Activated naive CD4-positive, alpha-beta T cell treated with anti-CD3 and anti-CD28 coated beads, Interleukin-2, amount 10 ng/mL, durations not matched to agents 7 days and 5 days (primary cell): ENCODE measurements around the gene PLEKHG7.

Experiments used
- CTCF ChIA-PET: fragments of 350-600 bp; sonication (Branson Sonifier 250); formaldehyde crosslinking; loops from one replicate; lab custom pipeline; 2021; ENCODE audit warnings: antibody characterized with exemption; lab: Charles Lee
- DNase-seq: peaks from one replicate; pipeline ENCODE4 v3.0.0-alpha.2; 2020
- H3K27ac Mint-ChIP-seq: one replicate; pipeline ENCODE4 v1.8.0; 2021; ENCODE audit warnings: mild to moderate bottlenecking, moderate library complexity, mixed read lengths
- H3K27me3 Mint-ChIP-seq: one replicate; pipeline ENCODE4 v1.8.0; 2021; ENCODE audit warnings: mild to moderate bottlenecking, mixed read lengths
- H3K36me3 Mint-ChIP-seq: one replicate; pipeline ENCODE4 v1.8.0; 2021; ENCODE audit warnings: mixed read lengths
- H3K4me1 Mint-ChIP-seq: one replicate; pipeline ENCODE4 v1.8.0; 2021; ENCODE audit warnings: mixed read lengths
- H3K4me3 Mint-ChIP-seq: one replicate; pipeline ENCODE4 v1.8.0; 2021; ENCODE audit warnings: mild to moderate bottlenecking, moderate library complexity, mixed read lengths
- H3K9me3 Mint-ChIP-seq: one replicate; pipeline ENCODE4 v1.8.0; 2021; ENCODE audit warnings: mixed read lengths

Gene PLEKHG7

DNA sequence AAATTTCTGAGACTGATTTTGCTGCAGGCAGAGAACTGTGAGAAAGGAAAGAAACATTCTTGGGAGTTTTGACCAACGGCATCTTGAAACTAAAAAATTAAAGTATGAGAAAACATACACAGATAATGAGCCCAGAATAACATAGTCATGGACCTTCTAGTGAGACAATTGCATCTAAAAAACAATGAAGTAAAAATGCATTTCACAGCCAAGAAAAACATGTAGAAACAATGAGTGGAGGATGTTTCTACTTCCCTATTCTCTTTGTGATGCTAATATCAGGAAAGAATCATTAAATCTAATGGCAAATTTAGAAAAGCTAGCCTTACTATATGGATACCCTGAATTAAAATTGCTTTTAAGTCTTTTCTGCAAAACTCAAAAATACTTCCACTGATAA, 12.2 kb upstream of the PLEKHG7 start:
- CTCF ChIA-PET, result no interaction called here
- Mint-ChIP-seq H3K27ac (no peak overlapping the region), H3K4me3 (no peak overlapping the region), H3K4me1 (no peaks in the 10 kb centered on the region), H3K9me3 (no peaks in the 10 kb centered on the region), H3K27me3 (no peaks in the 10 kb centered on the region), H3K36me3 (no peaks in the 10 kb centered on the region)
- no peak for DNase-seq

DNA sequence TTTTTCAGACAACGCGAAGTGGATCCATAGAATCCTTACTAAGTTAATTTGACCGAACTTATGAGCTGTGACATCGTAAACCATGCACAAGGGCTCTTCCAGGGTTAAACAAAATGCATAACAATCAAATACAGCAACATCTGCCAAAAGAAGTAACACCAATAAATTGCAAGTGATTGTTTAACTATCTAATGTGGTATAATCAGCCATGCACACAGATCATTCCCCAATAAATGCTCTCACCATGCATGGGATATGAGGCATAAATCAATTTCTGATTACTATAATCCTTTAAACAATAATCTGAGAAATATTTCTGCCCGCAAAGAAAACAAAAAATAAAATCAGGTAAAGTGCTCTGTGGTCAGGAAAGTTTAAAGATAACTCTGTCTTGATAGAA, 7.7 kb upstream of the PLEKHG7 start:
- Mint-ChIP-seq H3K36me3 (no peaks in the 10 kb centered on the region), H3K27ac (no peak overlapping the region), H3K9me3 (peaks cover 11% of the 10 kb centered on the region), H3K27me3 (no peaks in the 10 kb centered on the region), H3K4me1 (no peaks in the 10 kb centered on the region), H3K4me3 (no peak overlapping the region)
- CTCF ChIA-PET, result no interaction called here
- no peak for DNase-seq

DNA sequence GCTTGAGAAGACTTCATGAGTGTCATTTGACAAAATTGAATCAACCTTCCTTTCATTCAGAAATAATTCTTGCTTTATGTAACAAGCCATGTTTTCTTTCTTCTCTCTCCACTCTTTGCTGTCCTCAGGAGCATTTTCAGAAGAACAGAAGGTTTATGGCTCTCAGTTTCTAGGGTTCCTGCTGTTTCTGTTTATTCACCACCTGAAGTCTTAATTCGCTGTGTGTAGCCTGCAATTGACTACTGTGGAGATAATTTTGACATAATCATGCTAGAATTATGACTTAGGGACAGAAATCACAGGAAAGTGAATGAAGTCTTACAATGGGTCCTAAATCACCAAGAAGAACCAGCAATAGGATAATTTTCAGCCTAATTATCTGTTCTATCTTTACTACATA, 7.2 kb upstream of the PLEKHG7 start:
- DNase-seq, result no peak
- Mint-ChIP-seq H3K9me3 (peaks cover 11% of the 10 kb centered on the region), H3K27ac (no peak overlapping the region), H3K36me3 (no peaks in the 10 kb centered on the region), H3K4me1 (no peaks in the 10 kb centered on the region), H3K27me3 (no peaks in the 10 kb centered on the region), H3K4me3 (no peak overlapping the region)
- CTCF ChIA-PET, result no interaction called here

DNA sequence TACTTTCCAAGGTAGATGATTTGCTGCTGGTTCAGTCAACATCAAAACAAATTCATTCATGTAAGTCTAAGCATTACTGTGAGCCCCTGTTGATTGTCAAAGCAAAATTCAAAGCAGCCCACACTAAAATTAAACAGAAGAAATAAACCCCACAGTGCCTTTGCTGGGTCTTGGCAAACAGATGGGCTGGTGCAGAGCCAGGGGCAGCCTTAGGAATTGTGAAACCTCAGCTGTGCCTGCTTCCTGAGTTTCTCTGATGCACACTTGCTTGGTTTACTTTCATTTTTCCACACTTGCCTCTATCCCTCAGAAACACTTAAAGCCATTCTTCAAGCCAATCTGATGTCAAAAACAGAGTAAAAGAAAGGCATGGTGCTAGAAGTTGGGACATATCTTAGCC, 6.6 kb upstream of the PLEKHG7 start:
- no peaks in the 10 kb centered on the region for H3K4me1 Mint-ChIP-seq
- peaks cover 11% of the 10 kb centered on the region for H3K9me3 Mint-ChIP-seq
- no peak overlapping the region for H3K27ac Mint-ChIP-seq
- CTCF ChIA-PET, result no interaction called here
- H3K36me3 Mint-ChIP-seq, result no peaks in the 10 kb centered on the region
- no peak overlapping the region for H3K4me3 Mint-ChIP-seq
- no peaks in the 10 kb centered on the region for H3K27me3 Mint-ChIP-seq
- no peak for DNase-seq

DNA sequence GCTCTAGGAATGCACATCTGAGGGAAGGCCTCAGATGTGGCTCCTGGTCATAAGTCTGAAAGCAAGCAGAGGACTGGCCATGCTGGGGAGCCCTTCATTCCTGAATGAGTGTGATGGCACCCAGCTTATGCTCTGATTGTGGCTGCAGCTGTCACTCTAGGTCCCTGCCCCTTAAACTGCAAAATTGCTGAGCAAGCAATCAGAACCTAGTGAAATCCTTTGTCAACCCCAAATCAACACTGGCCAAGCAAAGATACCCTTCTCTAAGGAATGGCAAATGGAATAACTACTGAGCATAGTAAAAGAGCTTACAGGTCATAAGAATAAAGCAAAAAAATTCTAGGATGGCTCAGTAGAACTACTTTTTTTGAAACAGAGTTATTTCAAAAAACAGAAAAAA, 4.3 kb upstream of the PLEKHG7 start:
- no peak overlapping the region for H3K27ac Mint-ChIP-seq
- CTCF ChIA-PET, result no interaction called here

DNA sequence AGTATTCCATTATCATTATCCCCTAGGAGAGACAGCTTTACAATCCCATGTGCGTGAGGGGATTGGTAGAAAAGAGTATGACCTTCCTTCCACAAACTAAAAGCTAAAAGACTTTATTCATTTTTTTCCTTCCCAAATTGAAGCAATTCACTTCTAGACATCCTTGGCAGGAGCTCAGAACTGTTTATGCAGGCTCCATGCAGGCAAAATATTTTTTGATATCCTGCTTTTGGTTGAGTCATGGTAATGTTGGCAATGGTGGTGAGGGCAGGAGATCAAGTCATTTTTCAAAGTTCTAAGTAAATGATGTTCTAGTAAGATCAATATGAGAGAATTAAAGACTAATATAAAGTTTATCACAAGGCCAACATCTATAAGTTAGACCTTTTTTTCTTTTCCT, 1.3 kb upstream of the PLEKHG7 start:
- Mint-ChIP-seq H3K36me3 (no peaks in the 10 kb centered on the region), H3K4me3 (no peak overlapping the region), H3K9me3 (peaks cover 11% of the 10 kb centered on the region), H3K27me3 (no peaks in the 10 kb centered on the region), H3K4me1 (peaks cover 2% of the 10 kb centered on the region), H3K27ac (no peak overlapping the region)
- no peak for DNase-seq
- CTCF ChIA-PET, result no interaction called here

More for the DNA sequence above, 4.3 kb upstream of the PLEKHG7 start:
- no peaks in the 10 kb centered on the region for H3K36me3 Mint-ChIP-seq
- no peak for DNase-seq
- H3K4me1 Mint-ChIP-seq, result peaks cover 2% of the 10 kb centered on the region
- no peak overlapping the region for H3K4me3 Mint-ChIP-seq
- no peaks in the 10 kb centered on the region for H3K27me3 Mint-ChIP-seq
- H3K9me3 Mint-ChIP-seq, result peaks cover 11% of the 10 kb centered on the region

DNA sequence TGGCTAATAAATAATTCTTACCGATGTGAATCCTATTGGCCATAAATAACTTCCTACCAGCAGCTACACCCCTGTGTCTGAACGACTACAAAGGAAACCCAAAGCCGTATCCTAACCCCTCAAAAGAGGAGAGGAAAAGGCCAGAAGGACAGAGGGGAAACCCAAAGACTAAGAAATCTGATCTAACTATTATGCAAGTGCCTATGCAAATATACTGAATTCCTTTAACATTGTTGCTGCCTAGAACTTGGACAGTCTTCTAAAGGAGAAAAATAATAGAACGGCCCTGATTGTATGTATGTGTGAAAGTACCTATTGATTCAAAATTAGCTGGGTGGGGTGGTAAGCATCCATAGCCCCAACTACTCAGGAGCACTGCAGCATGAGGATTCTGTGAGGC, 997 bp downstream of the PLEKHG7 start:
- H3K36me3 Mint-ChIP-seq, result no peaks in the 10 kb centered on the region
- peaks cover 3% of the 10 kb centered on the region for H3K27me3 Mint-ChIP-seq
- peaks cover 2% of the 10 kb centered on the region for H3K9me3 Mint-ChIP-seq
- peaks cover 2% of the 10 kb centered on the region for H3K4me1 Mint-ChIP-seq
- H3K4me3 Mint-ChIP-seq, result no peak overlapping the region
- H3K27ac Mint-ChIP-seq, result no peak overlapping the region
- no peak for DNase-seq
- CTCF ChIA-PET, result no interaction called here

DNA sequence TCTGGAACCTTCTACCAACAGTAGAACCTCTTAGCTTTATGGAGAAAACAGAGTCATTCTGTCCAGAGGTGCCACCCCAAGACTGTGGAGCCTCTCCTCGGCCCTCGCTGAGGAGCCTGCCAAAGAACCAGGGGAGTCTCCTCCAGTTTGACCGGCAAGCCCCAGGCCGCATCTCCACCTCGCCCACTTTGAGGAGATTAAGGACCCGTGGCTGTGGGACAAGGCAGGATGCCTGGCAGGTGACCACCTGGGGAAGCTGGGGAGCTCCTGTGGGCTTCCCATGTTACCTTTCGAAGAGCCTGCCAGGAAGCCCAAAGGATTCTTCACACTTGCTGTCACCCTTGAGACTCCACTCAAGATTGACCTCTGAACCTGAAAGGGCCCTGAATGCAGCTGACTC, 3.8 kb downstream of the PLEKHG7 start:
- CTCF ChIA-PET, result no interaction called here
- Mint-ChIP-seq H3K4me3 (no peak overlapping the region), H3K36me3 (no peaks in the 10 kb centered on the region), H3K4me1 (peaks cover 2% of the 10 kb centered on the region), H3K27me3 (peaks cover 3% of the 10 kb centered on the region), H3K9me3 (no peaks in the 10 kb centered on the region), H3K27ac (no peak overlapping the region)
- no peak for DNase-seq

DNA sequence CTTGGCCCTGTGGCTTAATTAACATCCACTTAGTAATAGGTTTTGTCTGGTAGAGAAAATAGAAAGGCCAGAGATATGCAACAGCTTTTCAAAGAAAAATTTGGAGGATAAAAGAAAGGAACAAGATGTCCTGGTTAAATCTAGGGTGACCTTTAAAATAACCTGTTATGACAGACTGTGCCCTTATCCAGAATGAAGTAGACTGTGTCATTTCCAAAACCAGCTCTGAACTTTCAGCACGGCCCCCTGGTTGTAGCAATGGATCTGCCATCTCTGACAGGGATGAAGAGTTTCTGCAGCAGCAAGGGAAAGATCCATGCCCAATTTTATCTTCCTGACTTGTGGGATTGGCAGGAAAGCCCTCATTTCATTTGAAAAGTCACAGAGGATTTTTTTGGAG, 5.1 kb downstream of the PLEKHG7 start:
- H3K27me3 Mint-ChIP-seq, result peaks cover 3% of the 10 kb centered on the region
- no peak overlapping the region for H3K27ac Mint-ChIP-seq
- DNase-seq, result no peak
- peaks cover 2% of the 10 kb centered on the region for H3K4me1 Mint-ChIP-seq
- no peaks in the 10 kb centered on the region for H3K36me3 Mint-ChIP-seq
- H3K9me3 Mint-ChIP-seq, result no peaks in the 10 kb centered on the region
- CTCF ChIA-PET, result no interaction called here
- H3K4me3 Mint-ChIP-seq, result no peak overlapping the region

DNA sequence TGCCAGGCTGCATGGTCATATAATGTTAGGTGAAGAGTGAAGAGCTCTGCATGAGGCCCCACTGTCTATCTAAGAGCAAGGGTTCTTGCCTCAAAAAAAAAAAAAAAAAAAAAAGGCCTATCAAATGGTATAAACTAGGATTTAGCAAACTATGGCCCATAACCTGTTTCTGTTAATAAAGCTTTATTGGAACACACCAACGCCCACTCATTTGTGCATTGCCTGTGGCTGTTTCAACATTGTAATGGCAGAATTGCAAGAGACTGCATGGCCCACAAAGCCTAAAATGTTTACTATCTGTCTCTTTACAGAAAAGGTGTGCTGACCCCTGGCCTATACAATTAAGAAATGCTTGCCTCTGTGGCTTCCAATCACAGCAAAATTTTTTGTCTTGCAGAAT, 12.8 kb downstream of the PLEKHG7 start:
- CTCF ChIA-PET, result no interaction called here
- no peaks in the 10 kb centered on the region for H3K4me1 Mint-ChIP-seq
- DNase-seq, result no peak
- no peaks in the 10 kb centered on the region for H3K9me3 Mint-ChIP-seq
- no peak overlapping the region for H3K27ac Mint-ChIP-seq
- no peak overlapping the region for H3K4me3 Mint-ChIP-seq
- peaks cover 5% of the 10 kb centered on the region for H3K27me3 Mint-ChIP-seq
- H3K36me3 Mint-ChIP-seq, result no peaks in the 10 kb centered on the region

DNA sequence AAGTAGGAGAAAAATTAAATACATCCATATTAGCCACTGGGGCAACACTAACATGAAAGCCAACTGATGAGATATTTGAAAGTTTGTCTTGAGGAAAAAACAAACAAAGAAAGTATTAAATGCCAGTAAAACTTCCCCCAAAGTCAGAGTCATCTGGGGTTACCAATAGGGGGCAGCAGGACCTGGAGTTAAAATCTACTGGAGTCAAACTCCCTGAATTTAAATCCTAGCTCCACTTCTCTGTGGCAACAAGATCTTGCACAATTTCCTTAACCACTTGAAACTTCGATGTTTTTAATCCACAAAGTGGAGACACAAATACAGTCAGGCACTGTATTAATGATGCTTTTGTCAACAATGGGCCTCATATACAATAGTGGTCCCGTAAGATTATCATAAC, 14.4 kb downstream of the PLEKHG7 start:
- H3K27me3 Mint-ChIP-seq, result peaks cover 5% of the 10 kb centered on the region
- CTCF ChIA-PET, result interaction anchor here (1.2 kb wide), 1 partner anchor 19 kb away, joined by 3 read pairs; no protein-coding TSS in a partner anchor
- no peak overlapping the region for H3K4me3 Mint-ChIP-seq
- no peaks in the 10 kb centered on the region for H3K9me3 Mint-ChIP-seq
- H3K27ac Mint-ChIP-seq, result no peak overlapping the region
- H3K36me3 Mint-ChIP-seq, result no peaks in the 10 kb centered on the region
- no peak for DNase-seq
- H3K4me1 Mint-ChIP-seq, result no peaks in the 10 kb centered on the region

DNA sequence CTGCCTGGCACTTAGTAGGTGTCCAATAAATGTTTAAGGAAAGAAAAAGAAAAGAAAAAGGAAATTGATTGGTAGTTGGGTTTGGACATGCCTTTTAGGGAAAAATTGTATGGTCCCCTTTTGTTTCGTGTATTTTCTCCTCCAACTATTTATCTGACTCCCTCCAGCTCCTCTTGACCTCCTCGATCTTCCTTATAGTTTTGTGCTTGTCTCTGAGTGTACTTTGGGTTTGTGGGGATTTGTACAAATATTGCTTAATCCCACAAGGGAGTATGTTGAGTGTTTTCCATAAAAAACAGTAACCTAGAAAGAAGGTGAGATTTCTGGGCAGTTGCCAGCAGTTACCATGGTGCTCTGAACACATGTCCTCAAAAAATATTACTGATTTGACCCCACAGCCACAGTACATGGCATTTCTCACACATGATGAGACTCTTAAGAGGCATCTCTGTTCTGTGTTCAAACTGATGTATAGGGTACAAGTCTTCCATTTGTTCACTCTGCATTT, 15.7 kb downstream of the PLEKHG7 start:
- CTCF ChIA-PET, result no interaction called here
- Mint-ChIP-seq H3K9me3 (no peaks in the 10 kb centered on the region), H3K4me3 (no peak overlapping the region), H3K27ac (no peak overlapping the region), H3K36me3 (no peaks in the 10 kb centered on the region), H3K27me3 (peaks cover 5% of the 10 kb centered on the region), H3K4me1 (no peaks in the 10 kb centered on the region)
- DNase-seq, result no peak

DNA sequence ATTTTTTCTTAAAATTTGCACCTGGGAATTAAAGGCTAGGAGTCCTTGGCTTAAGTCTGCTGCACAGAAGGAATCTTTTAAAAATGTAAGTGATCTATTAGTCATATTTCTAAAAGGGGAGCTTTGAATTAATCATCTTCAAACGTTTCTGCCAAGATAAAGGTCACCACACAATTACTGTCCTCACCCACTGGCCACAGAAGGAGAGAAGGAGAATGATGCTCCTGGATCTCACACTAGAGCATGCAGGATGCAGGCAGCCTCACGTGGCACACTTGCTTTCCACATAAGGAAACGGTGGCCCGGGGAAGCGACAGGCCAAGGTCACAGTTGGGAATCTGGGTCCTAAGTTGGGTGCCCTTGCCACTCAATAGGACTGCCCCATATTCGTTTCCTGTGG, 16.9 kb downstream of the PLEKHG7 start:
- DNase-seq, result no peak
- no peak overlapping the region for H3K4me3 Mint-ChIP-seq
- peaks cover 5% of the 10 kb centered on the region for H3K27me3 Mint-ChIP-seq
- H3K27ac Mint-ChIP-seq, result no peak overlapping the region
- H3K9me3 Mint-ChIP-seq, result no peaks in the 10 kb centered on the region
- CTCF ChIA-PET, result no interaction called here
- H3K4me1 Mint-ChIP-seq, result no peaks in the 10 kb centered on the region
- H3K36me3 Mint-ChIP-seq, result no peaks in the 10 kb centered on the region

DNA sequence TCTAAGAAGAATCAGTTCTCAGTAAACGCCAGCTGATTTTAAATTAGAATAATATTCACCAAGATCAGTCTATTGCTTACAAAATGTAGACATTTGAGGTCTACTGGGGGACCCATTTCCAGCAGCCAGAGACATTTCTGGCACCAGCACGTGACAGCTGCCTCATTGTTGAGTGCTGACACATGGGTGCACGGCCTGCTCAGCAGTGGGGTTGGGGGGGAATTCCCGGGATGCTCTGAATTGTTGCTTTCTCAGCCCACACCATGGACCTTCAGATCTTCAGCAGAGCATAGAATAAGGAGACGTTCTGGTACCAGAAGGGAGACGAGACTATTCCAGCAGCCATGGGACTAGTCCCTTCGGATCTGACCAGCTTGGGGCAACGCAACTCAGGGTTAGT, 18.3 kb downstream of the PLEKHG7 start:
- Mint-ChIP-seq H3K27ac (no peak overlapping the region), H3K9me3 (no peaks in the 10 kb centered on the region), H3K27me3 (peaks cover 5% of the 10 kb centered on the region), H3K36me3 (no peaks in the 10 kb centered on the region), H3K4me3 (no peak overlapping the region), H3K4me1 (no peaks in the 10 kb centered on the region)
- DNase-seq, result no peak
- CTCF ChIA-PET, result no interaction called here

DNA sequence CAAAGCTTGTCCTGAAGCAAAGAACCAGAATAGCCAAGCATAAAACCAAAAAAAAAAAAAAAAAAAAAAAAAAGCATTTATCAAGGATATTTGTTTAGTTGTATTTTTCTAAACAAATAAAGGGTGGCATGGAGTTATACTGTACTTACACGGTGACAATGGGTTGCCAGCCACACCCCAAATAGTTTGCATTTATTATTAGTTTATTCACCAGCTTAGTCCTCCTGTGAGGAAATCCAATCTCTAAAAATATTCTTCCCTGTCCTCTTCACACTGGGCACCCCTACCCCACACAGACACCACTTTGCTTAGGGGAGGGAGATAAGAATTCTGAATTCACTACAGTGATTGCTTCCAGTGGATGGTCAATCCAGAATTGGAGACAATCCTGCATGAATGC, 18.9 kb downstream of the PLEKHG7 start:
- no peaks in the 10 kb centered on the region for H3K4me1 Mint-ChIP-seq
- CTCF ChIA-PET, result no interaction called here
- H3K27ac Mint-ChIP-seq, result no peak overlapping the region
- no peaks in the 10 kb centered on the region for H3K9me3 Mint-ChIP-seq
- H3K36me3 Mint-ChIP-seq, result no peaks in the 10 kb centered on the region
- DNase-seq, result no peak
- H3K27me3 Mint-ChIP-seq, result peaks cover 5% of the 10 kb centered on the region
- H3K4me3 Mint-ChIP-seq, result no peak overlapping the region

DNA sequence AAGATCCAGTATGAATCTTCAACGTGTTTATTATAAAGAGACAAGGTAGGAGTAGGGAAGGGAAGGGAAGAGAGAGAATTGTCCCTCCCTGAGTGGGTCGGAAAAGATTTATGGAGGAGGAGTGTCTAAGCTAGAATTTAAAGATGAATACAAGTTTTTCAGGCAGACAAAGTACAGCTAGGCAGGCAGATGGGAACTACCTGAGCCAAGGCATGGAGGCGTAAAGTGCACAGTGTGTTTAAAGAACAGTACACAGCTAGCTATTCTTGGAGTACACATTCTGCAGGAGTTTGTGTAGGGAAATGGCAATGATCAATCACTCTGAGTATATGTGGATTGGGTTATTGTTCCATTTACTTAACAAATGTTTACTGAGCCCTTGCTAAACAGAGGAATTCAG, 20.1 kb downstream of the PLEKHG7 start:
- no peak overlapping the region for H3K27ac Mint-ChIP-seq
- DNase-seq, result no peak
- H3K27me3 Mint-ChIP-seq, result peaks cover 5% of the 10 kb centered on the region
- H3K9me3 Mint-ChIP-seq, result no peaks in the 10 kb centered on the region
- H3K4me3 Mint-ChIP-seq, result no peak overlapping the region
- H3K4me1 Mint-ChIP-seq, result no peaks in the 10 kb centered on the region
- CTCF ChIA-PET, result no interaction called here
- H3K36me3 Mint-ChIP-seq, result no peaks in the 10 kb centered on the region
